Breast epithelium (tissue), 4 donors: ENCODE data around the gene HSD17B14. TPM values are rescaled to one million over a fixed set of nuclear protein-coding genes. Genes with fewer than 3 reads are reported as not detected.

ENCODE experiments used
- DNase-seq, 2 donors: peaks; one replicate each; pipeline ENCODE4 v3.0.0-alpha.2; 2019; ENCODE audit warnings: low spot score in 2 of 2
- H3K27ac ChIP-seq, 2 donors: fragments of 200-600 bp; sonication (generic) in 1 of 2; one replicate each; pipeline ENCODE4 v1.5.1; 2016 to 2019; ENCODE audit warnings: mild to moderate bottlenecking in 1 of 2
- H3K27me3 ChIP-seq, 2 donors: fragments of 200-600 bp; sonication (generic) in 1 of 2; one replicate each; pipeline versions ENCODE4 v1.5.1 to v1.6.0; 2017 to 2019; ENCODE audit warnings: control low read depth in 1 of 2, mild to moderate bottlenecking in 1 of 2
- H3K36me3 ChIP-seq: fragments of 200-600 bp; one replicate; pipeline ENCODE4 v1.5.1; 2019
- H3K4me1 ChIP-seq, 2 donors: fragments of 200-600 bp; sonication (generic); one replicate each; pipeline ENCODE4 v1.5.1; 2016 to 2019; ENCODE audit warnings: control low read depth in 1 of 2
- H3K4me3 ChIP-seq, 3 donors: fragments of 200-600 bp; sonication (generic); 1 replicate in 2 of 3; 2 replicates in 1 of 3; pipeline ENCODE4 v1.5.1; 2016 to 2019; ENCODE audit warnings: mild to moderate bottlenecking in 3 of 3, moderate library complexity in 2 of 3
- H3K9me3 ChIP-seq, 2 donors: fragments of 200-600 bp; sonication (generic) in 1 of 2; one replicate each; pipeline ENCODE4 v1.5.1; 2016 to 2019; ENCODE audit warnings: control low read depth in 1 of 2
- CTCF ChIP-seq, 3 donors: fragments of 450-650 bp; IDR thresholded peaks; one replicate each; pipeline ENCODE4 v1.5.1; 2016 to 2017; ENCODE audit warnings: antibody characterized with exemption in 3 of 3, mild to moderate bottlenecking in 3 of 3, moderate library complexity in 3 of 3
- POLR2A ChIP-seq: fragments of 450-650 bp; IDR thresholded peaks from one replicate; pipeline ENCODE4 v1.6.1; 2016; ENCODE audit warnings: antibody characterized with exemption, mild to moderate bottlenecking, moderate library complexity
- POLR2AphosphoS5 ChIP-seq, 3 donors: sonication (generic); formaldehyde crosslinking; IDR thresholded peaks; one replicate each; pipeline ENCODE4 v1.6.1; 2017; ENCODE audit warnings: antibody characterized with exemption in 3 of 3
- intact Hi-C: fragments of 100-400 bp; cut with DNase I; formaldehyde crosslinking; loops from one replicate; pipeline ENCODE4 v1.15.1; 2023; ENCODE audit warnings: low total_unique reads
- total RNA-seq, 3 donors: library from RNA; depleted of rRNA; stranded (reverse); fragments of >200 nt; gene quantifications; one replicate each; pipeline ENCODE4 v1.1.0, GENCODE V29; 2016

The HSD17B14 gene
- total RNA-seq, 3 donors from 2014 or later, result 13.1 to 18.6 (median 14.6) TPM

- no peaks in the 10 kb centered on the region for H3K4me1 ChIP-seq
- H3K36me3 ChIP-seq, result no peaks in the 10 kb centered on the region
- no peak for TF ChIP-seq POLR2AphosphoS5 (IDR thresholded peaks at IDR 0.05)
- TF ChIP-seq POLR2A, result no peak
- no peak for TF ChIP-seq CTCF (IDR thresholded peaks at IDR 0.05)
- no peak for DNase-seq
- intact Hi-C loops, result no loop called here
- no peaks in the 10 kb centered on the region for H3K27me3 ChIP-seq
- no peaks in the 10 kb centered on the region for H3K9me3 ChIP-seq
- H3K27ac ChIP-seq, result peak overlapping the region; percentile 82 to 84
- peak overlapping the region; percentile 60 to 89 (median 69) for H3K4me3 ChIP-seq
These were observed 26.1 kb downstream of the HSD17B14 start for GRCh38 chr19:48810151-48810550.

- Histone ChIP-seq H3K4me3 (no peak overlapping the region), H3K36me3 (no peaks in the 10 kb centered on the region), H3K4me1 (no peaks in the 10 kb centered on the region), H3K27me3 (no peaks in the 10 kb centered on the region), H3K27ac (no peak overlapping the region), H3K9me3 (no peaks in the 10 kb centered on the region)
- TF ChIP-seq POLR2AphosphoS5 (IDR thresholded peaks at IDR 0.05) (no peak), CTCF (IDR thresholded peaks at IDR 0.05) (no peak), POLR2A (no peak)
- DNase-seq, result no peak
- intact Hi-C loops, result no loop called here
These were observed 28.5 kb downstream of the HSD17B14 start for GRCh38 chr19:48807590-48808308.

GRCh38 chr19:48806818-48807589 is 29.3 kb downstream of the HSD17B14 start:
- TF ChIP-seq POLR2AphosphoS5 (IDR thresholded peaks at IDR 0.05) (no peak), CTCF (IDR thresholded peaks at IDR 0.05) (no peak), POLR2A (no peak)
- Histone ChIP-seq H3K4me1 (no peaks in the 10 kb centered on the region), H3K27ac (no peak overlapping the region), H3K36me3 (no peaks in the 10 kb centered on the region), H3K27me3 (no peaks in the 10 kb centered on the region), H3K4me3 (no peak overlapping the region), H3K9me3 (no peaks in the 10 kb centered on the region)
- intact Hi-C loops, result no loop called here
- DNase-seq, result no peak

- H3K9me3 ChIP-seq, result no peaks in the 10 kb centered on the region
- intact Hi-C loops, result no loop called here
- no peak for DNase-seq
- no peaks in the 10 kb centered on the region for H3K4me1 ChIP-seq
- no peak for TF ChIP-seq POLR2A
- no peak for TF ChIP-seq CTCF (IDR thresholded peaks at IDR 0.05)
- TF ChIP-seq POLR2AphosphoS5 (IDR thresholded peaks at IDR 0.05), result no peak
- H3K36me3 ChIP-seq, result no peaks in the 10 kb centered on the region
- H3K27ac ChIP-seq, result no peak overlapping the region
- no peaks in the 10 kb centered on the region for H3K27me3 ChIP-seq
- H3K4me3 ChIP-seq, result no peak overlapping the region
These were observed 29.8 kb downstream of the HSD17B14 start for GRCh38 chr19:48806518-48806817.

- Histone ChIP-seq H3K27ac (no peak overlapping the region), H3K27me3 (no peaks in the 10 kb centered on the region), H3K4me1 (no peaks in the 10 kb centered on the region), H3K4me3 (no peak overlapping the region), H3K36me3 (no peaks in the 10 kb centered on the region), H3K9me3 (no peaks in the 10 kb centered on the region)
- intact Hi-C loops, result no loop called here
- TF ChIP-seq POLR2AphosphoS5 (IDR thresholded peaks at IDR 0.05) (no peak), CTCF (IDR thresholded peaks at IDR 0.05) (no peak), POLR2A (no peak)
- DNase-seq, result no peak
These were observed 30.8 kb downstream of the HSD17B14 start for GRCh38 chr19:48805452-48805851.
